Anterior cingulate cortex (tissue), 58 donors: ENCODE results near the gene ERRFI1.
A peak's percentile ranks its signal among the peaks of the same experiment; 100 is the strongest.

Source experiments
- DNase-seq, 58 donors: peaks; one replicate each; lab custom pipeline; 2025; lab: John Stamatoyannopoulos, UW

Gene ERRFI1

DNA sequence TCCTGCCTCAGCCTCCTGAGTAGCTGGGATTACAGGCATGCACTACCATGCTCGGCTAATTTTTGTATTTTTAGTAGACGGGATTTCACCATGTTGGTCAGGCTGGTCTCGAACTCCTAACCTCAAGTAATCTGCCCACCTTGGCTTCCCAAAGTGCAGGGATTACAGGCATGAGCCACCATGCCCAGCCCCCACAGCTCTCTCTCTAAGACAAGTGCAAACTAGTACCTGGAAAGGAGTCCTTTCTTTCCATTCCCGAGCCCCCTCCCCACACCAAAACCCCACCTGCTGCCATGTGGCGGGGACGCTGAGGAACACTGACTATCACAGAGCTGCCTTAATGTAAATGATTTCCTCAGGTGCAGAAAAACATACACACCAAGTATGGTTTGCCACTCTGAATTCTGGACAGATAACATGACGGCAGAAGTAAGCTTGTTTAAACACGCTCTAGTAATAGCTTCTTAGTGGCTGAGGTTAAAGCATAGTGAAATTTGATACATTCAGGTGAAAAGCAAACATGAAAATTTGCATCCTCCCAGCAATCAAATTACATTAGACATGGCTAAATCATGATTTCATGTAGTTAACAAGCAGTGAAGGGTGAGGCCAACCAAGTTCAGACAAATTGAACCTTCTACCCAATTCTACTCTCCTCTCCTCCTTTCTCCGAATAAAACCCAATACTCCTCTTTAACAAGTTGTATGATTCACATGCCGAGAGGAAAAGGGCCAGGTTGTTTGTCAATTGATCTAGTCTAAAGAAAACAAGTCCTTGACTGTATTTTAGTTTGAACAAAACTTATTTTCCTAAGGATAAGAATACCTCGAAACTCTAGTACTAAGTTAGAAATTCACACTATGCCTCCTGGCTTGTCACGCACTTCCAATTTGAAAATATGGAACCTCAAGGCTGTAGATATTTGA, 19.8 kb downstream of the ERRFI1 start:
- no peak for DNase-seq

DNA sequence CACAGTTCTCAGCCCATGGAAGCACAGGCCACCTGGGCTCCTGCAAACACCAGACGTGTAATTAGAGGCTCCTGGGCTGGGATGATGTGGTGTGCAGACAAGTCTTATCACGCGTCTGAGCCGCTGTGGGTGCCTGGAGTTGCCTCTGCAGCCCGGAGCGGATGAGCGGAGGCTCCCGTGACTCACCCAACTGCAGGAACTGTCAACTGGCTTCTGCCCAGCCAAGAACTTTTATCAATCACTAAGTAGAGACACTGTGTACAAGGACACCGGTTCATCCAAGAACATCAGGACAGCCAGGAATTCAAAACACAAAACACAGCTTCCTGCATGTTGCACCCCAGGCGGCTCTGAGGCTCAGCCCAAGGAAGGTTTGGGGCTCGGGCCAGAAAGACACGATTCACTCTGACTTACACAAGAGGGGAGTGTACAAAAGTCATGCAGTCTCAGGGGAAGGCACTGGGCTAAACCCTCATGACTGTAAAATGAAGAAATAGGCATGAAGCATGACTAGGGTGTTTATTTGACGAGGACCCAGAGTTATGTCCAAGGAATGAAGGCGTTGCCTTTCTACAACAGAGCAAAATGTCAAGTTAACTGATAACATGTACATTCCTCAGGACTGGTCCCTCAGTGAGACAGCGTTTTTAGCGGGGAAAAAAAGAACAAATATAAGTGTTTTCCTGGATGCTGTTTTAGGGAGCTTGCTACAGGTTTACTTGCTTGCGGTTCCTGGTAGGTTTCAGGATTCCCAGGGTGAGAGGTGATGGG, 21.1 kb downstream of the ERRFI1 start:
- DNase-seq = peak in 10 of 58 donors; percentile 10 to 68 (median 26)

DNA sequence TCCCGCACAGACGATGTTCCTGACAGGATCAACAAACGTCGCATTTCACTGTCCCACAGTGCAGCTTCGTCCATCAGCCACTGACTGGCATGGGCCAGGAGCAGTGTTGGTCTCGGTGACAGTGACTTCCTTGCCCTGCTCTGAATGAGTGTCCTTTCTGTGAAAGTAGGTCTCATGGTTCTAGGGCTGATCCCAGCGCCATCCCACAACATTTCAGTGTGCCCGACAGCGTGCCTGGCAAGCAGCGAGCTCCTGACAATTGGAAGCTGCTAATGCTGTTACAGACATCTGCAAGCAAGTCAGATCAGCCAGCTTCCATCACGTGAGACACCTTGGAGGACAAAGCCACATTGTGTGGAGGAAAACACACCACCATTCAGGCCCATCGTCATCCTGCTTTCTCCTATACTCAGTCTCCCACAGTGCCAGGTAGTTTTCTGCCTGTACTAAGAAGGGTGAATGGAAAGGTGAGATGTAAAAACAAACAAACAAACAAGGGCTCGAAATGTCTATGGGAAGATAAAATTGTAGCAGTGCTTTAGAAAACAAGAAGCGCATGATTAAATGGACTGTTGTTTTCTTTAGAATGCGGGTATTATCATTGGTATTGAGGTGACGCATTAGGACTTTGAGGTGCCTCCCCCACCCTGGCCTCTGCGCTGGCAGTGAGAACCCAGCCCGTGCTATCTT, 21.9 kb downstream of the ERRFI1 start:
- peak in 35 of 58 donors; percentile 18 to 85 (median 38) for DNase-seq

DNA sequence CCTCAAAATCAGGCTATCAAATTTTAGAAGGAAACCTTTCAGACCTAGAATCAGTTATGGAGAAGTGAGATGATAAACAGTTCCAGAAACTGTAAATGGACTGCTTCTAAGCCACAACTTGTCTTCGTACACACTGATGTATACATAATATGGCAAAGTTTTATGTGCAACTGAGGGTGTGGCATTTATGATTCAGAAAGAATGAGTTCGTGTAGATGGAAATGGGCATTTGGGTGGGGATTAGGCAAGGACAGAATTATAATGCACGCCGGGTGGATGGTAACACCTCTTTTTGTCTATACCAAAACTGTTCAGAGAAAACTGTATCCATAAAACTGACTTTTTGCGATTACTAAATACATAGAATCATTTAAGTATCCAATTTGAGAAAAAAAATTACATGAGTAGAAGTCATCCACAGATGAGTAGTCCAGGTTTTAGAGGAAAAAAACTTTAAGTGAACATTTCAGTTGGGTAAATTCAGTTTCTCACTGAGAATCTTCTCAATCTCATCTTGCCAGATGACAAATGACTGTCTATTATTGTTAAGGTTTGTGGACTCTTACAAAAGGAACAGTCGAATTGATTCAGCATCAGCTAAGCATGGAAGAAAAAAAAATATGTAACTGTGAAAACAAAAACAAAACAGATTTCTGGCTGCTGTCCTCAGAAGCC, 22.5 kb downstream of the ERRFI1 start:
- no peak for DNase-seq

DNA sequence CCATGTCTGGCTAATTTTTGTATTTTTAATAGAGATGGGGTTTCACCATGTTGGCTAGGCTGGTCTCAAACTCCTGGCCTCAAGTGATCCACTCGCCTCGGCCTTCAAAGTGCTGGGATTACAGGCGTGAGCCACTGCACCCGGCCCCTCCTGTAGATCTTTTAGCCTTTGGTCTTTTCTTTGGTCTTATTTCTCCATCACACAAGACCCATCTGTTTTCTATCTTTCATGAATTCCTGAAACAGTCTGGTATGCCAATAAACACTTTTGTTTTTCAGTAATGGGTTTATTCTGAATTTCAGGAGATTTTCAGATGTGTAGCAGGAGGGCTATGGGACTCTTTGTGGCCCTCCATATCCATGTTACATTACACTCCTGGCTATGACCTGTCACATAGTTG, 23.2 kb downstream of the ERRFI1 start:
- no peak for DNase-seq

DNA sequence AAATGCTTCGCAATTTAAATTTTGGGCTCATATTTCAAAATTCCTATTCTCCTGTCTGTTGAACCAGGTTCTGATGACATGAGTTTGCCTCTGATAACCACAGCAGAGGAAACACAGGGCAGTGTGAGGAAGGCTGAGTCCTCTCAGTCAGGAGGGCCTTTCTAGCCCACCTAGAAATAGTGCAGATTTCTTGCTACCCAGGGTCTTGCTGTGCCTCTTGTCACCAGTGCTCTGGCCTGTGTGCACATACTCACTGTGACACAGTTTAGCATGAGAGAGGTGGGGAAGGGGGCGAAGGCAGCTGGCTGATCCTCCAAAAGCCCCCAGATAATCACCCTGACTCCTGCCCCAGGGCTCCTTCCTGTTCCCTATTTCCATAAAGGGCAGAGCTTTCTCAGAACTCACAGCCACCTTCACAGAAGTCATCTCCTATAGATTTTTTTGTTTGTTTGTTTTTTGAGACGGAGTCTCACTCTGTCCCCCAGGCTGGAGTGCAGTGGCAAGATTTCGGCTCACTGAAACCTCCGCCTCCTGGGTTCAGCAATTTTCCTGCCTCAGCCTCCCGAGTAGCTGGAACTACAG, 23.7 kb downstream of the ERRFI1 start:
- no peak for DNase-seq

DNA sequence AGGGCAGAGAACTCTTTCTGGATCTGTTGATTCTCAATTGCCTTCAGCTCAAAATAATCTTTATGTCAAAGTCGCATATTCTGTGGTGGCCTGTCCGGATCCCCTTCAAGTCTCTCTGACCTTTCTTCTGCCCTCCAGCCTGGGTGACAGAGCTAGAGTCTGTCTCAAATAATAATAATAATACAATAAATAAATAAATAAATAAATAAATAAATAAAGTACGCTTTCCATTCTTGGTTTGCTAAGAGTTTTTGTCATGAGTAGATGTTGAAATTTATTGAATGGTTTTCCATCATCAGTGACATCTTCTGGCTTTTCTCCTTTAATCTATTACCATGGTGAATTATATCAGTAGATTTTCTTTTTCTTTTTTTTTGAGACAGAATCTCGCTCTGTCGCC, 30.7 kb downstream of the ERRFI1 start:
- DNase-seq = no peak

DNA sequence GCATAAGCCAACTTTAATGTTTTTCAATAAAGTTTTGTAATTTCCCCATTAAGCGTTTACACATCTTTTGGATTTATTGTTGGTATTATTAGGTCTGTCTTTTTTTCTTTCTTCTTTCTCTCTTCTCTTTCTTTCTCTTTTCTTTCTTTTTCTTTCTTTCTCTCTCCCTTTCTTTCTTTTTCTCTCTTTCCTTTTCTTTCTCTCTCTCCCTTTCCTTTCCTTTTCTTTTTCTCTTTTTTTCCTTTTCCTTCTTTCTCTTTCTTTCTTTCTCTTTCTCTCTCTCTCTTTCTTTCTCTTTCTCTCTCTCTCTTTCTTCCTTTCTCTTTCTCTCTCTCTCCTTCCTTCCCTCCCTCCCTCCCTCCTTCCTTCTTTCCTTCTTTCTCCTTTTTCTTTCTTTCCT, 31.3 kb downstream of the ERRFI1 start:
- no peak for DNase-seq

DNA sequence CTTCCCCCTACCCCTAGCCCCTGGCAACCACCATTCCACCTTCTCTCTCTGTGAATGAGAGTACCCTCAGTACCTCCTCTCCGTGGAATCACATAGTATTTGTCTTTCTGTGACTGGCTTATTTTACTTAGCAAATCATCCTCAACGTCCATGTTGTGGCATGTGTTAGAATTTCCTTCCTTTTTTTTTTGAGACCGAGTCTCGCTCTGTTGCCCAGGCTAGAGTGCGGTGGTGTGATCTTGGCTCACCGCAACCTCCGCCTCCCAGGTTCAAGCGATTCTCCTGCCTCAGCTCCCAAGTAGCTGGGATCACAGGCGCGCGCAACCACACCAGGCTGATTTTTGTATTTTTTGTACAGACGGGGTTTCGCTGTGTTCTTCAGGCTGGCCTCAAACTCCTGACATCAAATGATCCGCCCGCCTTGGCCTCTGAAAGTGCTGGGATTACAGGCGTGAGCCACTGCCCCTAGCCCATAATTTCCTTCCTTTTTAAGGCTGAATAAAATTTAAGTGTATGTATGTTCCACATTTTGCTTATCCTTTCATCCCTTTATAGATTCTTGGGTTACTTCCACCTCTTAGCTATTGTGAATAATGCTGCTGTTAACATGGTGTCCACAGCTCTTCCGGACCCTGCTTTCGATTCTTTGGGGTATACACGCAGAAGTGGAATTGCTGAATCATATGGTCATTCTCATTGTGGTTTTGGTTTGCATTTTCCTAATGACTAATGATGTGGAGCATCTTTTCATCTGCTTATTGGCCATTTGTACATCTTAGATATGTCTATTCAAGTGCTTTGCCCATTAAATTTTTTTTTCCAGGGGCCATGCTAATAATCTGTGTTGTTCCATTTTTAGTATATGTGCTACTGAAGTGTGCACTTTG, 32.3 kb downstream of the ERRFI1 start:
- no peak for DNase-seq

DNA sequence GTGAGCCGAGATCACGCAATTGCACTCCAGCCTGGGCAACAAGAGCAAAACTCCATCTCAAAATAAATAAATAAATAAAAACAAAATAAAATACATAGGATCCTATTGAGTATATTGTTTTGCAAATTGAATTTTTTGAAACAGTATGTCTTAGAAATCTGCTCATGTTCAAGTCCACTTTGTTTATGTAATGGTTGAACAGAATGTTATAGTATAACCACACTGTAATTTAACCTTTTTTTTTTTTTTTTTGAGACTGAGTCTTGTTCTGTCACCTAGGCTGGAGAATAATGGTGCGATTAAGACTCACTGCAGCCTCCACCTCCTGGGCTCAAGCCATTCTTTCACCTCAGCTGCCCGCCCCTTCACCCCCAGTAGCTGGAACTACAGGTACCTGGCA, 33.2 kb downstream of the ERRFI1 start:
- no peak for DNase-seq

DNA sequence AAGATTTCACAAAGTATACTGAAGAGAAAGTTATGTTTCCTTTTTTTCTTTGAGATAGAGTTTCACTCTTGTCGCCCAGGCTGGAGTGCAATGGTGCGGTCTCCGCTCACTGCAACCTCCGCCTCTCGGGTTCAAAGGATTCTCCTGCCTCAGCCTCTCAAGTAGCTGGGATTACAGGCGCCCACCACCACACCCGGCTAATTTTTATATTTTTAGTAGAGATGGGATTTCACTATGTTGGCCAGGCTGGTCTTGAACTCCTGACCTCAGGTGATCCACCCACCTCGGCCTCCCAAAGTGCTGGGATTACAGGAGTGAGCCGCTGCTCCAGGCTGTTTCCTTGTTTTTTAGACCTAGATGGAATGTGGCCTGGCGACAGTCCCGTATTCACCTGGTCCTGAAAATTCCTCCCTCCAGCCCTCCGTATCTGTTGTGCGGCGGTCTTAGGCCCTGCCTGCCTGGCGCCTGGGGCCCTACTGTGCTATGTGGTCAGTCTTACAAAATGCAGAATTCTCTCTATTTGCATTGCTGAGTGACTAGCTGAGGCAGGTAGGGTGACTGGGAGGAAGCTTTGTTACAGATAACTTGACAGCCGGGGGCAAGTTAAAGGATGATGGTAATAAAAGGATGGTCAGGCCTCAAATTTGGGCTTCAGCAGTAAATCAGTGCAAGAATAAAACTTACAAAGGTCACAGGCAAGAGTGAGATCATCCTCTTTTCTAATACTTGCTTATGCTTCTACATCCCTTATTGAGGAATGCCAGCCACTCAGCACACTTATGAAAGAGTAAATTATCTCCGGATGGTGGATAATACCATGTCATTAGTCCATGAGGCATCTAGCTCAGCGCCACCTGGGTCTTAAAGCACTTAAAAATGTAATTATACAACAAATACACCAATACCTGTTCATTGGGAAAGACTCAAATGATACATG, 34.3 kb downstream of the ERRFI1 start:
- DNase-seq = no peak

DNA sequence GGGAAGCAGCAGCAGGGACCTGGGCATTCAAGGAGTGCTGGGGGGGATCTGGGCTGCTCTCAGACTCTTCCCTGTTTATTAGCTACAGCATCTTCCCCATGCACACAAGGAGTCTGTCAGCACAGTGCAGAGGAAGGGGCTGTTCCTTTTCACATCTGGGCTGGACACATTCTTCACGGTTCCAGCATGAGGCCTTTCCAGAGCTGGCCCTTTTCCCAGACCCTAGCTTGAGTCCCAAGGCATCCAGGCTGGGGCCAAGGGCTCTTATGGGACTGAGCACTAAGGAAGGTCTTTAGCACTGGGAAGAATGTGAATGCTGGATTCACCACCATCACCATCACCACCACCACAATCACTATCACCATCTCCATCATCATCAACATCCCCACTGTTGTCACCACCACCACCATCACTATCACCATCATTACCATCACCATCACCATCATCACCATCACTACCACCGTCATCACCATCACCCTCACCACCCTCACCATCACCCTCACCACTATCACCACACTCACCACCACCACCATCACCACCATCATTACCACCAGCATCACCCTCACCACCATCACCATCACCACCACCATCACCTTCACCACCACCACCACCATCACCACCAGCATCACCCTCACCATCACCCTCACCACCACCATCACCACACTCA, 36.2 kb downstream of the ERRFI1 start:
- no peak for DNase-seq

DNA sequence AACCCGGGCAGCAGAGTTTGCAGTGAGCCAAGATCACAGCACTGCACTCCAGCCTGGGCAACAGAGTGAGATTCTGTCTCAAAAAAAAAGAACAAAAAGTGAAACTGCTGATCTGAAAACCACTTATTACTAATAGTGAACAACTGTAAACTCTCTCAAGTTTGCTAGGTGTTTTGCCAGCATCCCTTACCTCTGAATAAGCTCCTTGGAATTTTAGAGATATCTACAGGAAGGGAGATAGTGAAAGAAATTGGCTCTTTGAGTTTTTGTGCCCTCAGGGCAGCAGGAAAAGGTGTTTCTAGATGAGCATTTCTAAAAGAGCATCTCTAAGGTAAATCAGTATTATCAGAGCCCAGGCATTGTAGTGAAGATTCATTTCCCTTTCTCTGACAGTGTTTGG, 37.5 kb downstream of the ERRFI1 start:
- DNase-seq = no peak

DNA sequence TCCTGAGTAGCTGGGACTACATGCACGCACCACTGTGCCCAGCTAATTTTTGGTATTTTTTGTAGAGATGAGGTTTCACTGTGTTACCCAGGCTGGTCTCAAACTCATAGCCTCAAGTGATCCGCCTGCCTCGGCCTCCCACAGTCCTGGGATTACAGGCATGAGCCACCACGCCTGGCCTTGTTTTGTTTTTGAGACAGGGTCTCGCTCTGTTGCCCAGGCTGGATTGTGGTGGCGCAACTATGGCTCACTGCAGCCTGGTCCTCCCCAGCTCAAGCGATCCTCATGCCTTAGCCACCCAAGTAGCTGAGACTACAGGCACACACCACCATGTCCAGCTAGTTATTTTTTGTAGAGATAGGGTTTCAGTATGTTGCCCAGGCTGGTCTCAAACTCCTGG, 38.6 kb downstream of the ERRFI1 start:
- no peak for DNase-seq

DNA sequence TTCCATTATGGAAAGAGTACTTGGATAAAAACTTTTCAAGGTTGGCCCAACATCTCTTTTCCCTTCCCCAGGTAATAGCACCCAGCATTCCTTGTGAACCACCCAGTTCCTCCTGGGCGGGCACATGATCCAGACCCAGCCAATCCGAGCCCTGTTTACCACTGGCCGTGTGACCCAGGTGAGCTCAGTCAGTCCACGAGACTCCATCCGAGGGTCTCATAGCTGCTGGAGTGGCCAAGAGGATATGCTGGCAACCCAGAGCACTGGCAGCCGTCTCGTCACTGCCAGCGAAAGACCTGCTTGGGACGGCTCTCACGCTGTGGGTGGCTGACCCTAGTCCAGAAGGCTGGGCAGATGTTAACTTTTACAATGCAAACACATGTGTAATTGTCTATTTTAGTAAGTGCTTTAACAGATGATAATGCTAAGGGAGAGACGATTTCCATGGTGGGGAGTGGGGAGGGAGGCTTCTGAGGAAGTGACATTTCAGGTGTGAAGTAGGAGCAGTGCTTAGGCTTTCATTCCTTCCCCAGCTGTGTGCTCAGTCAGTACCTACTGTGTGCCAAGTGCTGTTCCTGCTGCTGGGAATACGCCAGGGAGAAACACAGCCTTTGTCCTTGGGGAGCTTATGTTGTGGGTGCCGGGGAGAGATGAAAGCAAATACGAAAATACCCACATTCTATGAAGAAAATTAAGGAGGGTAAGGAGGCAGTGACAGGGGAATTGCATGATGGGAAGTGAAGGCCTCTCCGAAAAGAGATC, 40.1 kb downstream of the ERRFI1 start:
- DNase-seq = no peak

DNA sequence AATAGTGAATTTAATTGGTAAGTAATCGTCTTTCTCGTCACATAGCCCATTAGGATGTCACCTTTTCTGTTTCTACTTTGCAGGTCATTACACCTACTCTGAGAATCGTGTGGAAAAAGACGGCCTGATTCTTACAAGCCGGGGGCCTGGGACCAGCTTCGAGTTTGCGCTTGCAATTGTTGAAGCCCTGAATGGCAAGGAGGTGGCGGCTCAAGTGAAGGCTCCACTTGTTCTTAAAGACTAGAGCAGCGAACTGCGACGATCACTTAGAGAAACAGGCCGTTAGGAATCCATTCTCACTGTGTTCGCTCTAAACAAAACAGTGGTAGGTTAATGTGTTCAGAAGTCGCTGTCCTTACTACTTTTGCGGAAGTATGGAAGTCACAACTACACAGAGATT, 41.3 kb downstream of the ERRFI1 start:
- DNase-seq = no peak
